SU-DHL-6 (cell line): ENCODE data around the gene NEGR1.

Experiments
- H2AFZ ChIP-seq: fragments of 200-600 bp; sonication (generic); 2 replicates; pipeline ENCODE4 v1.6.1; 2014; ENCODE audit warnings: low read depth, mild to moderate bottlenecking, moderate library complexity, mixed read lengths, antibody characterized with exemption, low read length; ENCODE audit not compliant: severe bottlenecking
- H3F3A ChIP-seq: fragments of 200-600 bp; shearing (Covaris generic); 2 replicates; pipeline ENCODE4 v1.6.0; 2016; ENCODE audit warnings: antibody characterized with exemption, mild to moderate bottlenecking; ENCODE audit not compliant: insufficient read depth
- H3K27ac ChIP-seq: fragments of 200-600 bp; sonication (generic); 2 replicates; pipeline ENCODE4 v1.5.1; 2016; ENCODE audit warnings: low read depth, mild to moderate bottlenecking, low read length, moderate library complexity, mixed read lengths
- H3K27me3 ChIP-seq: fragments of 200-600 bp; sonication (generic), shearing (Covaris generic); 2 replicates; pipeline ENCODE4 v1.6.0; 2014; ENCODE audit warnings: mild to moderate bottlenecking, low read length
- H3K36me3 ChIP-seq: fragments of 200-600 bp; sonication (generic); 2 replicates; pipeline ENCODE4 v1.6.1; 2014; ENCODE audit warnings: mild to moderate bottlenecking, low read length, mixed read lengths
- H3K4me2 ChIP-seq: fragments of 300-600, 200-600 bp; shearing (Covaris generic), sonication (generic); 2 replicates; pipeline ENCODE4 v1.6.0; 2014; ENCODE audit warnings: low read length, low read depth, mild to moderate bottlenecking; ENCODE audit not compliant: poor library complexity, severe bottlenecking
- H3K4me3 ChIP-seq: fragments of 200-600 bp; sonication (generic); 2 replicates; pipeline ENCODE4 v1.5.1; 2014; ENCODE audit warnings: antibody characterized with exemption, low read length, mild to moderate bottlenecking, mixed read lengths; ENCODE audit not compliant: insufficient read depth, poor library complexity, severe bottlenecking
- H3K79me2 ChIP-seq: fragments of 200-600 bp; sonication (generic); 2 replicates; pipeline ENCODE4 v1.6.1; 2014; ENCODE audit warnings: mild to moderate bottlenecking, low read length, moderate library complexity; ENCODE audit not compliant: insufficient read depth
- H3K9ac ChIP-seq: fragments of 200-600 bp; sonication (generic); 2 replicates; pipeline ENCODE4 v1.7.0; 2014; ENCODE audit warnings: mild to moderate bottlenecking, low read length
- H3K9me2 ChIP-seq: fragments of 200-600 bp; sonication (generic); replicated peaks from 2 replicates; pipeline ENCODE4 v1.6.1; 2014; ENCODE audit warnings: low read length; ENCODE audit not compliant: insufficient read depth
- H3K9me3 ChIP-seq: fragments of 200-600 bp; sonication (generic); 2 replicates; pipeline ENCODE4 v1.6.1; 2014; ENCODE audit warnings: low read length, mixed read lengths; ENCODE audit not compliant: insufficient read depth
- H4K20me1 ChIP-seq: fragments of 200-600 bp; sonication (generic); 2 replicates; pipeline ENCODE4 v1.6.1; 2014; ENCODE audit warnings: low read depth, mild to moderate bottlenecking, antibody characterized with exemption, low read length, moderate library complexity, mixed read lengths
- CTCF ChIP-seq: fragments of 200-600 bp; sonication (generic); IDR thresholded peaks from one replicate; pipeline ENCODE4 v1.5.1; 2017; ENCODE audit warnings: antibody characterized with exemption, mild to moderate bottlenecking, low read length, moderate library complexity; ENCODE audit not compliant: insufficient read depth, poor library complexity, severe bottlenecking
- EZH2phosphoT487 ChIP-seq: fragments of 200-600 bp; sonication (generic), shearing (Covaris generic); conservative IDR thresholded peaks from 2 replicates; pipeline ENCODE4 v1.6.1; 2018; ENCODE audit warnings: mild to moderate bottlenecking, antibody characterized with exemption, low read length, moderate library complexity, mixed read lengths

NEGR1 gene

GRCh38 chr1:71853360-71853759, 429.0 kb downstream of the NEGR1 start:
- Histone ChIP-seq H3K9ac (no peak overlapping the region), H3K27ac (no peak overlapping the region), H3K4me3 (no peak overlapping the region), H3K79me2 (no peaks in the 10 kb centered on the region), H2AFZ (no peak overlapping the region), H3K4me2 (no peak overlapping the region), H4K20me1 (no peaks in the 10 kb centered on the region; the same call in 1 of the 2 replicates), H3K9me3 (no peaks in the 10 kb centered on the region), H3F3A (no peaks in the 10 kb centered on the region), H3K27me3 (no peaks in the 10 kb centered on the region), H3K9me2 (no peaks in the 10 kb centered on the region), H3K36me3 (no peaks in the 10 kb centered on the region)
- TF ChIP-seq CTCF, result no peak
- no peak for TF ChIP-seq EZH2phosphoT487

DNA sequence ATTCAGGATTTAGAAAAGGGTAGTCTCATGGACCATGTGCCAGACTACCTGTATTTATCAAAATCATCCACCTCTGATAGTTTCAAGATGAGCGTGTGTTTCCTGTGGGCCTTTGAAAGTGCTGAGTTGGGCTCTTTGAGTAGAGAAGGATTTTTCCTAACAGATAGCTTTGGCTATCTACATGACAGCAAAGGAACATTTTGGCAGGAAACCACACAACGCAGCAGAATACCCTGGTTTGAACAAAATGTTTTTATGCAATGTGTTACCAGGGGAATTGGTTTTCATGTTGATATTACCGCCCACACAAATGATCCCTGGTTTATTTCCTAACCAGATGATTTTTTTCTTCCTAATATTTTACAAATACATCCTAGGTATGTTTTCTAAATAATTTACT, 431.4 kb downstream of the NEGR1 start:
- H3F3A ChIP-seq, result no peaks in the 10 kb centered on the region
- no peaks in the 10 kb centered on the region for H3K9me2 ChIP-seq
- no peak overlapping the region for H3K4me3 ChIP-seq
- H3K9ac ChIP-seq, result no peak overlapping the region
- no peak overlapping the region for H3K27ac ChIP-seq
- H3K4me2 ChIP-seq, result no peak overlapping the region
- no peaks in the 10 kb centered on the region for H3K79me2 ChIP-seq
- H2AFZ ChIP-seq, result no peak overlapping the region
- no peaks in the 10 kb centered on the region for H4K20me1 ChIP-seq
- H3K36me3 ChIP-seq, result no peaks in the 10 kb centered on the region
- no peaks in the 10 kb centered on the region for H3K9me3 ChIP-seq
- H3K27me3 ChIP-seq, result no peaks in the 10 kb centered on the region
- no peak for TF ChIP-seq CTCF

GRCh38 chr1:71850515-71850914, 431.8 kb downstream of the NEGR1 start:
- no peak overlapping the region for H3K27ac ChIP-seq
- TF ChIP-seq CTCF, result no peak
- no peak for TF ChIP-seq EZH2phosphoT487

GRCh38 chr1:71843012-71843411, 439.3 kb downstream of the NEGR1 start:
- no peaks in the 10 kb centered on the region for H3K9me2 ChIP-seq
- no peak for TF ChIP-seq CTCF
- no peaks in the 10 kb centered on the region for H3K9me3 ChIP-seq
- H3K36me3 ChIP-seq, result no peaks in the 10 kb centered on the region
- no peaks in the 10 kb centered on the region for H3K27me3 ChIP-seq
- no peaks in the 10 kb centered on the region for H3F3A ChIP-seq
- H3K9ac ChIP-seq, result no peak overlapping the region
- no peak overlapping the region for H3K4me2 ChIP-seq
- no peak overlapping the region for H3K27ac ChIP-seq
- H3K4me3 ChIP-seq, result no peak overlapping the region
- H4K20me1 ChIP-seq, result no peaks in the 10 kb centered on the region
- no peaks in the 10 kb centered on the region for H3K79me2 ChIP-seq
- H2AFZ ChIP-seq, result no peak overlapping the region

More at GRCh38 chr1:71850515-71850914, 431.8 kb downstream of the NEGR1 start:
- Histone ChIP-seq H3K9me3 (no peaks in the 10 kb centered on the region), H3K9ac (no peak overlapping the region), H3K9me2 (no peaks in the 10 kb centered on the region), H3F3A (no peaks in the 10 kb centered on the region), H3K79me2 (no peaks in the 10 kb centered on the region), H4K20me1 (no peaks in the 10 kb centered on the region), H3K27me3 (no peaks in the 10 kb centered on the region), H3K4me2 (no peak overlapping the region), H3K36me3 (no peaks in the 10 kb centered on the region), H2AFZ (no peak overlapping the region), H3K4me3 (no peak overlapping the region)
